Measurements from ENCODE around the gene EVC. TPM values are rescaled to one million over a fixed set of nuclear protein-coding genes. Genes with fewer than 3 reads are reported as not detected.

The EVC gene
- total RNA-seq, 1 experiment from 2014 or later, result 9.1 TPM

GRCh38 chr4:5749568-5749967 lies 38.6 kb downstream of the EVC start:
- in situ Hi-C loops (cut with HindIII; ENCODE audit: low pct_unique_long_range_greater_than_20kb, low sequenced_read_pairs), result no loop called here
- DNase-seq (ENCODE audit: low read depth, low spot score), result no peak

GRCh38 chr4:5750052-5750945 lies 39.3 kb downstream of the EVC start:
- no peak for DNase-seq (ENCODE audit: low read depth, low spot score)
- in situ Hi-C loops (cut with HindIII; ENCODE audit: low pct_unique_long_range_greater_than_20kb, low sequenced_read_pairs), result no loop called here

- peak; percentile 34 for DNase-seq (ENCODE audit: low read depth, low spot score)
- in situ Hi-C loops (cut with HindIII; ENCODE audit: low pct_unique_long_range_greater_than_20kb, low sequenced_read_pairs), result no loop called here
Observed at GRCh38 chr4:5750946-5751665, 40.1 kb downstream of the EVC start.

- in situ Hi-C loops (cut with HindIII; ENCODE audit: low pct_unique_long_range_greater_than_20kb, low sequenced_read_pairs), result no loop called here
- DNase-seq (ENCODE audit: low read depth, low spot score), result no peak
Observed at GRCh38 chr4:5751666-5752375, 40.8 kb downstream of the EVC start.

- DNase-seq (ENCODE audit: low read depth, low spot score), result no peak
Observed at GRCh38 chr4:5752376-5753184, 41.6 kb downstream of the EVC start.

GRCh38 chr4:5753366-5753765 lies 42.4 kb downstream of the EVC start:
- DNase-seq (ENCODE audit: low read depth, low spot score), result peak; percentile 23

More at GRCh38 chr4:5752376-5753184, 41.6 kb downstream of the EVC start:
- in situ Hi-C loops (cut with HindIII; ENCODE audit: low pct_unique_long_range_greater_than_20kb, low sequenced_read_pairs), result no loop called here

GRCh38 chr4:5753766-5754528 lies 42.9 kb downstream of the EVC start:
- DNase-seq (ENCODE audit: low read depth, low spot score), result peak; percentile 26
- in situ Hi-C loops (cut with HindIII; ENCODE audit: low pct_unique_long_range_greater_than_20kb, low sequenced_read_pairs), result no loop called here

More at GRCh38 chr4:5753366-5753765, 42.4 kb downstream of the EVC start:
- in situ Hi-C loops (cut with HindIII; ENCODE audit: low pct_unique_long_range_greater_than_20kb, low sequenced_read_pairs), result no loop called here

GRCh38 chr4:5754529-5754881 lies 43.5 kb downstream of the EVC start:
- DNase-seq (ENCODE audit: low read depth, low spot score), result no peak
- in situ Hi-C loops (cut with HindIII; ENCODE audit: low pct_unique_long_range_greater_than_20kb, low sequenced_read_pairs), result no loop called here

- in situ Hi-C loops (cut with HindIII; ENCODE audit: low pct_unique_long_range_greater_than_20kb, low sequenced_read_pairs), result no loop called here
- no peak for DNase-seq (ENCODE audit: low read depth, low spot score)
Observed at GRCh38 chr4:5755161-5755560, 44.2 kb downstream of the EVC start.

GRCh38 chr4:5755679-5756078 lies 44.7 kb downstream of the EVC start:
- DNase-seq (ENCODE audit: low read depth, low spot score), result no peak
- in situ Hi-C loops (cut with HindIII; ENCODE audit: low pct_unique_long_range_greater_than_20kb, low sequenced_read_pairs), result no loop called here

GRCh38 chr4:5756271-5756670 lies 45.3 kb downstream of the EVC start:
- in situ Hi-C loops (cut with HindIII; ENCODE audit: low pct_unique_long_range_greater_than_20kb, low sequenced_read_pairs), result no loop called here
- no peak for DNase-seq (ENCODE audit: low read depth, low spot score)

GRCh38 chr4:5757091-5757490 lies 46.1 kb downstream of the EVC start:
- DNase-seq (ENCODE audit: low read depth, low spot score), result no peak
- in situ Hi-C loops (cut with HindIII; ENCODE audit: low pct_unique_long_range_greater_than_20kb, low sequenced_read_pairs), result no loop called here

- in situ Hi-C loops (cut with HindIII; ENCODE audit: low pct_unique_long_range_greater_than_20kb, low sequenced_read_pairs), result no loop called here
Observed at GRCh38 chr4:5757536-5757935, 46.5 kb downstream of the EVC start.

GRCh38 chr4:5757954-5758353 lies 47.0 kb downstream of the EVC start:
- in situ Hi-C loops (cut with HindIII; ENCODE audit: low pct_unique_long_range_greater_than_20kb, low sequenced_read_pairs), result no loop called here
- DNase-seq (ENCODE audit: low read depth, low spot score), result no peak

More at GRCh38 chr4:5757536-5757935, 46.5 kb downstream of the EVC start:
- DNase-seq (ENCODE audit: low read depth, low spot score), result no peak

GRCh38 chr4:5758741-5759140 lies 47.7 kb downstream of the EVC start:
- DNase-seq (ENCODE audit: low read depth, low spot score), result no peak
- in situ Hi-C loops (cut with HindIII; ENCODE audit: low pct_unique_long_range_greater_than_20kb, low sequenced_read_pairs), result no loop called here

GRCh38 chr4:5759236-5760075 lies 48.5 kb downstream of the EVC start:
- in situ Hi-C loops (cut with HindIII; ENCODE audit: low pct_unique_long_range_greater_than_20kb, low sequenced_read_pairs), result no loop called here
- no peak for DNase-seq (ENCODE audit: low read depth, low spot score)

Data from SK-MEL-5 (cell line).